ENCODE data around the gene TLE2. TPM values are rescaled to one million over a fixed set of nuclear protein-coding genes. Genes with fewer than 3 reads are reported as not detected.

The TLE2 gene
- total and polyA plus RNA-seq, 9 of the 15 experiments (the other 6 are each of a cell fraction or from before 2014, with no cell fraction given) = 0.35 to 13.1 (median 6.2) TPM

DNA sequence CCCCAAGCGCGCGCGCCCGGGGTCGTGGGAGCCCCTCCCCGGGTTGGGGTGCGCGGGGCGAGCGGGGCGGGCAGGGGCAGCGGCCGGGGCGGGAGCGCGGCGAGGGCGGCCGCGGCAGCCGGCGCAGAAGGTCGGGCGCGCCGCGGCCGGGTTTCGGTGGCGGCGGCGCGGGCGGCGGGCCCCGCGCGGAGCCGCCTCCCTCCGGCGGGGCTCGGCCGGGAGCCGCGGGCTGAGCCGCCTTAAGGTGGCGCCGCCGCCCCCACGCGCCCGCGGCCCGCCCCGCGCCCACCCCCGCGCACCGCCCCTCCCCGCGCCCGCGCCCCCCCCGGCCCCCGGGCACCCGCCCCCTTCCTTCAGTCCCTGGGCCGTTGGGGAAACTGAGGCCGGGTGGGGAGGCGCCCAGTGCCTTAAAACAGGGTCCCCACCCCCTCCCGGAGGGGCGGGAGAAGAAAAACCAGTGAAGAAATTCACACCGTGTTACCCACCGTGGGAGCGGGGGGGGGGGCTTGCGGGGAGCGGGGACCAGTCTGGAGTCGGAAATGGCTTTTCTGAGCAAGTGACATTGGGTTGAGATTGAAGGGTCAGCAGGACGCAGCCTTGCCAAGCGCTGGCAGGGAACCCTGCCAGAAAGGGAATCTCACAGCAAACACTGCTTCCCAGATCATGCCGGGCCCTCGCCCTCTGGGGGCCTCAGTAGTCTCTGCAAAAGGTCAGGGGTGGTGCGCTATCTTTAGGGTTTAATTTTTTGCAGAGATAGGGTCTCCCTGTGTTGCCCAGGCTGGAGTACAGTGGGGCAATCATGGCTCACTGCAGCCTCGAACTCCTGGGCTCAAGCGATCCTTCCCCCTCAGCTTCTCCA, at the start of gene TLE2 (continued):
- TF ChIP-seq, protein P1, sequence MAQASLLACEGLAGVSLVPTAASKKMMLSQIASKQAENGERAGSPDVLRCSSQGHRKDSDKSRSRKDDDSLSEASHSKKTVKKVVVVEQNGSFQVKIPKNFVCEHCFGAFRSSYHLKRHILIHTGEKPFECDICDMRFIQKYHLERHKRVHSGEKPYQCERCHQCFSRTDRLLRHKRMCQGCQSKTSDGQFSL (CRISPR knock-in tag; IDR thresholded peaks at IDR 0.05) = no peak; the same call in 1 of the 2 replicates
- TF ChIP-seq, protein P1 (tag; IDR thresholded peaks at IDR 0.05) = peak in 1 of 2 experiments; percentile 81; a peak in 2 of 4 replicates
- TF ChIP-seq ZNF121 (CRISPR knock-in tag; conservative IDR thresholded peaks at IDR 0.05) = peak; percentile 65; the same call in 1 of the 2 replicates

DNA sequence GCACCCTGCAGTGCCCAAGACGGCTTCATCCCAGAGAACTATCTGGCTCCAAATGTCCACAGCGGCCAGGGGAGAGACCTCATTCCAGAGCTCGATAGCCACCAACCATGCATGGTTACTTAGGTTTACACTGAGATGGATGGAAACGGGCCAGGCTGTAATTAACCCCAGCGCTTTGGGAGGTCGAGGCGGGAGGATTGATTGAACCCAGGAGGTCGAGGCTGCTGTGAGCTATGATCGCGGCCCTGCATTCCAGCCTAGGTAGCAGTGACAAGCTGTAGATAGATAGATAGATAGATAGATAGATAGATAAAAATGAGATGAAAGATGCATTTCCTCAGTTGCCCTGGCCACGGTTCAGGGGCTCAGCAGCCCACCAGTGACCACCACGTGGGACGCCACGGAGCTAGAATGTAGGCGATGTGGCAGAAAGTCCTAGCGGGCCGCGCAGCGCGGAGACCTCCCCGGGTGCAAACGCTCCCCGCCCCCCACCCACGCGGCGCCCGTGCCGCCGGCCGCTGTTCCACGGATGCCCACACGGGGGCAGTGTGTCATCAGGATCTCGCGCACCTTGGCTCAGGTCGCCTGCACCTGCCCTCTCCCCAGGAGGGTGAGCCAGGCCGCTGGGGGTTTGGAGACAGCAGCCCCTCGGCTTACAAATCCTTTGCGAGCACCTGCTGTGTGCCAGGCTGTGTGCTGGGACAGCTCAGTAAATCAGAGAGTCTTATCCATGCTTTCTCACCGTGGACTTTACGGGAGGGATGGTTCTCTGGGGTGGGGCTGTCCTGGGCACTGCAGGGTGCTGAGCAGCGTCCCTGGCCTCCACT, 46.7 kb upstream of the TLE2 start:
- DNase-seq (ENCODE audit: extremely low read depth in 1 of 4, low spot score in 3 of 4) = peak; percentile 75 to 86 (median 81)
- Histone ChIP-seq H3K36me3 (ENCODE audit: control insufficient read depth, insufficient read depth, low read length) (no peaks in the 10 kb centered on the region), H3K9me1 (ENCODE audit: control insufficient read depth, insufficient read depth, low read length) (no peaks in the 10 kb centered on the region), H3K27me3 (ENCODE audit: control insufficient read depth in 2 of 2, insufficient read depth in 2 of 2, low read length in 2 of 2) (no peaks in the 10 kb centered on the region), H3K79me2 (ENCODE audit: control insufficient read depth, insufficient read depth, low read length) (no peaks in the 10 kb centered on the region), H3K9ac (ENCODE audit: insufficient read depth in 1 of 2, low read depth in 2 of 2, low read length in 2 of 2) (peak overlapping the region; percentile 45 to 75; a peak in 1 of 4 replicates), H3K27ac (ENCODE audit: extremely low read depth, low read depth, low read length) (no peak overlapping the region), H3K4me1 (replicated peaks in 1 of 2; ENCODE audit: control insufficient read depth in 2 of 2, insufficient read depth in 2 of 2, low read length in 2 of 2) (peaks cover 8 to 18% of the 10 kb centered on the region in 2 experiments; a peak in 3 of 5 replicates), H3K9me3 (replicated peaks; ENCODE audit: control insufficient read depth, insufficient read depth, low read depth, low read length) (no peaks in the 10 kb centered on the region), H4K20me1 (replicated peaks; ENCODE audit: control insufficient read depth, insufficient read depth, low read length) (no peaks in the 10 kb centered on the region), H3K4me3 (no peak overlapping the region), H2AFZ (ENCODE audit: low read depth, low read length) (peak overlapping the region; percentile 75), H3K4me2 (ENCODE audit: insufficient read depth, low read length) (peak overlapping the region; percentile 81)
- intact Hi-C loops (cut with micrococcal nuclease) (loop anchor here (1.0 to 2.0 kb wide), 2 partner anchors 87 to 114 kb away; no protein-coding TSS in a partner anchor), in situ Hi-C loops (cut with MboI) (no loop called here)
- POLR2A ChIA-PET = interaction anchor here (0.7 to 0.9 kb wide), 2 partner anchors 22 to 38 kb away, joined by 3 read pairs; no protein-coding TSS in a partner anchor
- peak; percentile 74 for ATAC-seq
- CTCF ChIA-PET (ENCODE audit: low intra/inter-chr PET ratio) = interaction anchor here (0.6 to 1.7 kb wide), 9 partner anchors 28 to 409 kb away, joined by 3 to 8 read pairs (median 4); no protein-coding TSS in a partner anchor
- peak; percentile 19 for FAIRE-seq
- WGBS (ENCODE audit: insufficient coverage, low coverage, missing lambda C conversion rate) = 12% methylated on average over 33 of the region's 41 CpGs
- no TSS peak for BruUV-seq (replicated peaks)
- peak; percentile 41 for TF ChIP-seq PRPF4 (IDR thresholded peaks at IDR 0.05; ENCODE audit: insufficient read depth, low read depth, low read length, poor library complexity, severe bottlenecking)
- peak; percentile 68 for TF ChIP-seq ARID2 (IDR thresholded peaks at IDR 0.05)
- peak; percentile 19; the same call in 1 of the 2 replicates for TF ChIP-seq BCOR (IDR thresholded peaks at IDR 0.05)
- TF ChIP-seq, protein P2, sequence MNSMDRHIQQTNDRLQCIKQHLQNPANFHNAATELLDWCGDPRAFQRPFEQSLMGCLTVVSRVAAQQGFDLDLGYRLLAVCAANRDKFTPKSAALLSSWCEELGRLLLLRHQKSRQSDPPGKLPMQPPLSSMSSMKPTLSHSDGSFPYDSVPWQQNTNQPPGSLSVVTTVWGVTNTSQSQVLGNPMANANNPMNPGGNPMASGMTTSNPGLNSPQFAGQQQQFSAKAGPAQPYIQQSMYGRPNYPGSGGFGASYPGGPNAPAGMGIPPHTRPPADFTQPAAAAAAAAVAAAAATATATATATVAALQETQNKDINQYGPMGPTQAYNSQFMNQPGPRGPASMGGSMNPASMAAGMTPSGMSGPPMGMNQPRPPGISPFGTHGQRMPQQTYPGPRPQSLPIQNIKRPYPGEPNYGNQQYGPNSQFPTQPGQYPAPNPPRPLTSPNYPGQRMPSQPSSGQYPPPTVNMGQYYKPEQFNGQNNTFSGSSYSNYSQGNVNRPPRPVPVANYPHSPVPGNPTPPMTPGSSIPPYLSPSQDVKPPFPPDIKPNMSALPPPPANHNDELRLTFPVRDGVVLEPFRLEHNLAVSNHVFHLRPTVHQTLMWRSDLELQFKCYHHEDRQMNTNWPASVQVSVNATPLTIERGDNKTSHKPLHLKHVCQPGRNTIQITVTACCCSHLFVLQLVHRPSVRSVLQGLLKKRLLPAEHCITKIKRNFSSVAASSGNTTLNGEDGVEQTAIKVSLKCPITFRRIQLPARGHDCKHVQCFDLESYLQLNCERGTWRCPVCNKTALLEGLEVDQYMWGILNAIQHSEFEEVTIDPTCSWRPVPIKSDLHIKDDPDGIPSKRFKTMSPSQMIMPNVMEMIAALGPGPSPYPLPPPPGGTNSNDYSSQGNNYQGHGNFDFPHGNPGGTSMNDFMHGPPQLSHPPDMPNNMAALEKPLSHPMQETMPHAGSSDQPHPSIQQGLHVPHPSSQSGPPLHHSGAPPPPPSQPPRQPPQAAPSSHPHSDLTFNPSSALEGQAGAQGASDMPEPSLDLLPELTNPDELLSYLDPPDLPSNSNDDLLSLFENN (IDR thresholded peaks at IDR 0.05; ENCODE audit: low read depth in 2 of 2, low read length in 2 of 2) = no peak
- no peak for TF ChIP-seq HDAC3 (IDR thresholded peaks at IDR 0.05; ENCODE audit: borderline replicate concordance, partially characterized antibody)
- TF ChIP-seq FIP1L1 (IDR thresholded peaks at IDR 0.05; ENCODE audit: low read depth, low read length, poor library complexity, severe bottlenecking) = peak; percentile 42
- 0 out of 2 replicates have a peak, but pooled peaks have one; percentile 13 for TF ChIP-seq CBFA2T3 (IDR thresholded peaks at IDR 0.05)
- TF ChIP-seq, protein P3, sequence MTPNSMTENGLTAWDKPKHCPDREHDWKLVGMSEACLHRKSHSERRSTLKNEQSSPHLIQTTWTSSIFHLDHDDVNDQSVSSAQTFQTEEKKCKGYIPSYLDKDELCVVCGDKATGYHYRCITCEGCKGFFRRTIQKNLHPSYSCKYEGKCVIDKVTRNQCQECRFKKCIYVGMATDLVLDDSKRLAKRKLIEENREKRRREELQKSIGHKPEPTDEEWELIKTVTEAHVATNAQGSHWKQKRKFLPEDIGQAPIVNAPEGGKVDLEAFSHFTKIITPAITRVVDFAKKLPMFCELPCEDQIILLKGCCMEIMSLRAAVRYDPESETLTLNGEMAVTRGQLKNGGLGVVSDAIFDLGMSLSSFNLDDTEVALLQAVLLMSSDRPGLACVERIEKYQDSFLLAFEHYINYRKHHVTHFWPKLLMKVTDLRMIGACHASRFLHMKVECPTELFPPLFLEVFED (CRISPR knock-in tag; conservative IDR thresholded peaks at IDR 0.05) = no peak
